Activated gamma-delta T cell (primary cell): ENCODE results near the gene ARHGDIA.

Source experiments
- DNase-seq: peaks from one replicate; lab custom pipeline; 2025; lab: John Stamatoyannopoulos, UW

ARHGDIA gene

GRCh38 chr17:81888988-81889595 lies 18.0 kb upstream of the ARHGDIA start:
- DNase-seq = no peak

GRCh38 chr17:81888105-81888987 lies 17.2 kb upstream of the ARHGDIA start:
- DNase-seq = no peak

DNA sequence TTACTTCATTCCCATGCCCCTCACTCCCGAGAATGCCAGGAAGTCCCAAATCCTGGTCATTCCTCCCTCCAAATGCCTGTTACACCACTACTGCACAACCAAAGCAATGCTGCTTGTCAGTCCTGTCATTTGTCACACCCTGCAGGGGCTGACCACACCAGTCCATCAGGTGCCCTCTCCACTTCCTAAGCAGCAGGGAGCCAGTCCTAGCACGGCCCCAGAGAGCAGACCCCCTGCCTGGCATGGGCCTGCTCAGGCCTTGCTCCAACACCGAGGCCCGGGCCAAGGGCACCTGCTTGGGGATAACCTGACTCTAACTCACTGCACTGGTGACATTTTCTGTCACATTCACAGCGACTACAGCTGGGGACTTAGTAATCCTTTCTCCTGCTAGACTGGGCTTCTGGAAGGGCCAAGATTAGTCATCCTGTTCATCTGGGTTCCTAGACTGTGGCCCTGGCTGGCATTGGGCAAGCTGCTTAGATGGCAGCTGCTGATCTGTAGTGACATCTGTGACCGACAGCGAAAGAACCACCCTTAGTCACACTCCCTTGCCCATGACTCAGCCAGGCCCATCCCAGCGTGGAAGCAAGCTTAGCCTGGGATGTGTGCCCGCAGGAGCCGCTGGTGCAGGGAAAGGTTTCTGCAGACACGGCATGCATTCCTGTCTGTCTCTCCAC lies 14.9 kb upstream of the ARHGDIA start:
- DNase-seq = no peak

DNA sequence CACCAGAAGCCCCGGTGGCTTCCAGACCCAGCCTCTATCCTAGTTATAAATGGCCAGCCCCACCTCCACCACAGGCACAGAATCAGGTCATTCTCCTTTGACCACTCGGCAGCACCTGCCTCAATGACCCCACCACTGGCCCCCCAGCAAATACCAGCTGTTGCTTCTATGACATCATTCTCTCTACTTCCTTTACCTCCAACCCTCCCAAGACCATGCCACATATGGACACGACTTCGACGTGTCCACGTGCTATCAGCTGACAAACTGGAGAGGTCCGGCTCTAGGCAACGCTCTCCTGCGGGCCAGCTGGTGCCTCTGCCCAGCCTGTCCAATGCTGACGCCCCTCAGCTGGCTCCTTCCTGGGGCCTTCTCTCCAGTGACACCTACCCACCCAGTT lies 14.3 kb upstream of the ARHGDIA start:
- no peak for DNase-seq

DNA sequence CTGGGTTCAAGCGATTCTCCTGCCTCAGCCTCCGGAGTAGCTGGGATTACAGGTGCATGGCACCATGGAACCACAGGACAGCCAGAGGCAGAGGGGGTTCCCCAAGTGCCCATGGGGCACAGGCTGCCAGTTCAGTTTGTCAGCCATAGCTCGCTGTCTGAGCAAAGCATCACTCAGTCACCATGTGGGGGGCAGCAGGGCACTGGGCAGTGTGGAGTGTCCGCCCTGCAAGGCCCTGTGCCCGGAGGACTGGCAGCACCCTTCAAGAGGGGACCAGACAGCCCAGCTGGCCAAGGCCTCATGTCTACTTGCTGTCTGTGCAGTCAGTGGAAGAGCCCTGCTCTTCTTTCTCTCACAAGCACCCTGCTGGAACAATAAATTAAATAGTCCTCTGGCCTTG lies 13.8 kb upstream of the ARHGDIA start:
- DNase-seq = no peak

GRCh38 chr17:81884520-81884919 lies 13.4 kb upstream of the ARHGDIA start:
- DNase-seq = no peak

DNA sequence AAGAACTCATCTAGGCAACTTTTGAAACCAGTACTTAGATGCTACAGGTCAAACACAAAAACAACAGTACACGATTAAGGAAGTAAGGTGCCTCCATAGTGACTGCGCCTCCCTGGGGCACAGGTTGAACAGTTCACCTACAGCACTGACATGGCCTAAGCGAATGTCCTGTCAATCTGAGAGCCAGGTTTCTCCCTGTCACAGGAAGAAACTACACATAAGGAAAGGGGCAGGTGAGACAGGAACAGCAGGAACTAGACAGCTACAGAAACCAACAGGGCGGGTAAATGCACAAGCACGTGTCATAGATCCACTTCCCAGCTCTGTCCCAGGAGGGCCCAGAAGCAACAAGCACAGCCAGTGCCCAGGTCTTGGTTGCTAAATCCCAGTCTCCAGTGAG lies 8.0 kb upstream of the ARHGDIA start:
- DNase-seq = no peak

- no peak for DNase-seq
Observed at GRCh38 chr17:81878294-81878693, 7.2 kb upstream of the ARHGDIA start.

DNA sequence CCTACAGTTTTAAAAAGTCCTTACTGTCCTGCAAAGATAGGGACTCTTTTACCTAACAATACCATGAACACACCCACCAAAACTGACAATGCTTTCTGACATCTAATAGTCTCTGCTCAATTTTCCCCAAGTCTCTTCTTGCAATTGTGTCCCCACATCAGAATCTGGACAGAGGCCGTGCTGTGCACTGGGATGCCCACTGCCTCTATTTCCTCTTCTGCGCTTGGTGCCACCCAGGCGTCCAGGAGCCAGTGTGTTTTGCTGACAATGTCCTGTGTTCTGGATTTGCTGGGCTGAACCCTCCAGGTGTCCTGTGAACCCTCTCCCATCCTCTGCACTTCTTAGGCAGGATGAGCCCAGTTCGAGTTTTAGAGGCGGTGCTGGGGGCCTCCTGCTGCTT lies 6.4 kb upstream of the ARHGDIA start:
- no peak for DNase-seq

- peak; percentile 94 for DNase-seq
Observed at GRCh38 chr17:81871387-81872230, 472 bp upstream of the ARHGDIA start.

- no peak for DNase-seq
Observed at GRCh38 chr17:81870131-81870980, 781 bp downstream of the ARHGDIA start.

DNA sequence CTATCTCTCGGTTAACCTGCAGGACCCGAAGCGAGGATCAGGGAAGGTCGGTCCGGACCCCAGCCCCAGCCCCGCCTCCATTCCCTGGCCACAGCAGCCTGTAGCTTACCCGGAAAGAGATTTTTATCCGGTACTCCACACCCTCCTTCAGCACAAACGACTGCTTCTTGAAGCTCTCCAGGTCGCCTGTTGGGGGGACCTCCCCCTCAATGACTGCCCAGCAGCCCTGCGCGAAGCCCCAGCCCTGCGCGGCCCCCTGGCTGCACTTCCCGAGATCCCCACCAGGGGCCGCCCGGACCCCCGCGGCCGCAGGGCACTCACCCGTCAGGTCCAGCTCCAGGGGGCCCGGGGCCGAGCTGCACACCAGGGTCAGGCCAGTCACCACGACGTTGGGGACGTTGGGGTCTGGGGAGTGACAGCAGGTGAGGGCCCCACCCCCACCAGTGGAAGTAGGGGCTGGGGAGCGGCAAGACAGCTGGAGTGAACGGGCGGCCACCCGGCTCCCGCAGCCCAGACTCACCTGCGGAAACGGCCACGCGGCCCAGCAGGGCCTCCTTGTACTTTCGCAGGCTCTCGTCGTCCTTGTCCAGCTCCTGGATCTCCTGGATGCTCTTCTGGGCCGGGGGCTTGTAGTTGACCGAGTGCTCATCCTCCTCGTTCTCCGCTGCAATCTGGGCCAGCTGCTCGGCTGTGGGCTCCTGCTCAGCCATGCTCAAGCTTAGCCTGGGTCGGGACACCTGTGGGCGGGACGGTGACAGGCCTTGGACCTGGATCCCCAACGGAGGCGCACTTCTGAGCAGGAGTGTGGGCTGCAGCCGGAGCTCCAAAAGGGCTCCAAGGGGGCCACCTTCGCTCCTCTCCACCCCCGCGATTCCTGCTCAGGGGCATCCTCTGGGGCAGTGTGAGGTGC lies 1.7 kb downstream of the ARHGDIA start:
- no peak for DNase-seq

GRCh38 chr17:81868674-81869220 lies 2.4 kb downstream of the ARHGDIA start:
- no peak for DNase-seq

DNA sequence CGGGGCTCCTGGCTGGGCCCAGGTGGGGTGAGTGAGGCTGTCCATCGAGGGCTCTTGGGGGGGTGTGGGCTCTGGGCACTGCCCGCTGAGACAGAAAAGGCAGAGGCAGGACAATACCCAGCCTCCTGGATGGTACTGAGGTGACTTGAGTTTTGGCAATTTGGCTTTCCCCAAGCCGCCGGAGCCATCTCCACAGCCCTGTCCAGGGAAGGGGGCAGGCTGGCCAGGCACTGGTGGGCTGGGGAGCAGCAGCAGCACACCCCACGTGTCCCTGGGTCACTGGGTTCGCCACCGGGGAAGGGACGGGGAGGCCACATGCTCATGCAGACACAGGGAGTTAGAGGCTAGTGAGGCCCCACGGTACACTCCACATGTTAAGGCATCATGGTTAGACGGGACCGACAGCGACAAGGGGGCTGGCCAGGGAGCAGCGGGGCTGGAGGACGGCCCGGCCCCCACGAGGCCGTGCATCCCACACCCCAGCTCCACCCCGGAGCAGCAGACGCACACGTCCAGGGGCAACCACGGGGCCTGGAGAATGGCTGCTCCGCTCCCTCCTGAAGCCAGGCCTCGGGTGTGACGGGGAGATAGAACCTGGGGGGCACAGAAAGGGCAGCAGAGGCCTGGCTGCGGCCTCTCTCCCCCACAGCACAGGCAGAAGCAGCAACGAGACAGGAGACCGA lies 3.0 kb downstream of the ARHGDIA start:
- no peak for DNase-seq

GRCh38 chr17:81867170-81867990 lies 3.8 kb downstream of the ARHGDIA start:
- DNase-seq = no peak

GRCh38 chr17:81866440-81867169 lies 4.5 kb downstream of the ARHGDIA start:
- DNase-seq = no peak

DNA sequence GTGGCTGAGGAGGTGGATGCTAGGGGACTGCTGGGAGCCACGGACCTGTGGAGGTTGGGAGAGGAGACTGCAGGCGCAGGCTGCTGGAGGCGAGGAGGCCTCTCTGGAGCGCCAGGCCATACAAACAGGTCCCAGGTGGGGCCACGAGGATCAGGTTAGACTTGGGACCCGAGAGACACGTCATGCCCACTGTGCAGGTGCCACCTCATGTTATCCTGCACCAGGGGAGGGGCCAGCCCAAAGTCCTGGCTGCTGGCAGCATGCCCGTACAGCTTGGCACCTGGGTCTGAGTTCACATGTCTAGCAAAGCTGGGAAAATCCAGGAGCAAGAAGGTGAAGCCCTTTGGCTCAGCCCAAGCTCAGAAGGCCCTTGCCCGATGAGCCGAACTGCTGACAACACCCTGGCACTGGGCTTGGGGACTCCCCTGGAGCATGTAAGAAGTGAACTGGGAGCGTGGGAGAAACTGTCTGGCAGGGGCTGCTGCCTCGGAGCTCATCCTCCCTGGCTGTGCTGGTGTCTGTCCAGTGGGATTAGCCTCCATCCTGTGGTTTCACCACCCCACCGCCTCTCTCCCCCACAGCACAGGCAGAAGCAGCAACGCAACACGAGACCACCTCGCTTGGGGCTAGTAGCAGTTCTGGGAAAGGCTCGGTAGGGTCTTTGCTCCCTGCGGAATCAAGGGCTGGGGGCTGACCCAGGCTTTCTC lies 5.3 kb downstream of the ARHGDIA start:
- no peak for DNase-seq
